ENCODE measurements around the gene HAUS8. TPM values are rescaled to one million over a fixed set of nuclear protein-coding genes. Genes with fewer than 3 reads are reported as not detected.

Gene HAUS8
- total RNA-seq, 4 donors from 2014 or later: 3.3 to 6.5 (median 4.8) TPM

GRCh38 chr19:17109300-17109699, 34.0 kb upstream of the HAUS8 start:
- no peak for TF ChIP-seq CTCF (IDR thresholded peaks at IDR 0.05; ENCODE audit: low read depth)

GRCh38 chr19:17108453-17108784, 33.2 kb upstream of the HAUS8 start:
- no peak for TF ChIP-seq CTCF (IDR thresholded peaks at IDR 0.05; ENCODE audit: low read depth)

GRCh38 chr19:17107546-17108452, 32.5 kb upstream of the HAUS8 start:
- no peak for TF ChIP-seq CTCF (IDR thresholded peaks at IDR 0.05; ENCODE audit: low read depth)

DNA sequence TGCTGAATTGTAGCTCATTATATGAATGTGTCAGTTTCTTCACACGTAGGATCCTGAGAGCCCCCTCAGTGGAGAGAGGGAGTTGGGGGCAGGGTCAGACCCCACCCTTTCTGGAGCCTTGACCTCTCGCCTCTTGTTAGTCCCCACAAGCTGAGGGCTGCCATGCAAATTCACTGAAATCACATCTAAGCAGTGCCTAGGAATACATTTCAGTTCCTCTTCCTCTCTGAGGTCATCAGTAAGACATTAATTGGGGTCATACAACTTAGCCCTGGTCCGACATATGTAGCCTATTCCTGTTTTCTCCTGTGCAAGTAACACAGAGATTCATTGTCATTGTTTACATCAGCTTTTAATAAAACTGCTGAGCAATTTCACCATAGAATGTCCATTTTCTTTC, 30.3 kb upstream of the HAUS8 start:
- no peak for TF ChIP-seq CTCF (IDR thresholded peaks at IDR 0.05; ENCODE audit: low read depth)

GRCh38 chr19:17104679-17105078, 29.4 kb upstream of the HAUS8 start:
- no peak for TF ChIP-seq CTCF (IDR thresholded peaks at IDR 0.05; ENCODE audit: low read depth)

GRCh38 chr19:17103177-17103576, 27.9 kb upstream of the HAUS8 start:
- TF ChIP-seq CTCF (IDR thresholded peaks at IDR 0.05; ENCODE audit: low read depth): no peak

- TF ChIP-seq CTCF (IDR thresholded peaks at IDR 0.05; ENCODE audit: low read depth): no peak
These were observed 26.7 kb upstream of the HAUS8 start for GRCh38 chr19:17101686-17102628.

Measured in subcutaneous adipose tissue (tissue), 4 donors.